ENCODE data around the gene STC2.
A peak's percentile ranks its signal among the peaks of the same experiment; 100 is the strongest.
"Not testable (repeated sequence)": the region's sequence is repeated elsewhere in the genome, so short reads cannot be mapped to it uniquely, and the experiment has no call there.

STC2 gene

DNA sequence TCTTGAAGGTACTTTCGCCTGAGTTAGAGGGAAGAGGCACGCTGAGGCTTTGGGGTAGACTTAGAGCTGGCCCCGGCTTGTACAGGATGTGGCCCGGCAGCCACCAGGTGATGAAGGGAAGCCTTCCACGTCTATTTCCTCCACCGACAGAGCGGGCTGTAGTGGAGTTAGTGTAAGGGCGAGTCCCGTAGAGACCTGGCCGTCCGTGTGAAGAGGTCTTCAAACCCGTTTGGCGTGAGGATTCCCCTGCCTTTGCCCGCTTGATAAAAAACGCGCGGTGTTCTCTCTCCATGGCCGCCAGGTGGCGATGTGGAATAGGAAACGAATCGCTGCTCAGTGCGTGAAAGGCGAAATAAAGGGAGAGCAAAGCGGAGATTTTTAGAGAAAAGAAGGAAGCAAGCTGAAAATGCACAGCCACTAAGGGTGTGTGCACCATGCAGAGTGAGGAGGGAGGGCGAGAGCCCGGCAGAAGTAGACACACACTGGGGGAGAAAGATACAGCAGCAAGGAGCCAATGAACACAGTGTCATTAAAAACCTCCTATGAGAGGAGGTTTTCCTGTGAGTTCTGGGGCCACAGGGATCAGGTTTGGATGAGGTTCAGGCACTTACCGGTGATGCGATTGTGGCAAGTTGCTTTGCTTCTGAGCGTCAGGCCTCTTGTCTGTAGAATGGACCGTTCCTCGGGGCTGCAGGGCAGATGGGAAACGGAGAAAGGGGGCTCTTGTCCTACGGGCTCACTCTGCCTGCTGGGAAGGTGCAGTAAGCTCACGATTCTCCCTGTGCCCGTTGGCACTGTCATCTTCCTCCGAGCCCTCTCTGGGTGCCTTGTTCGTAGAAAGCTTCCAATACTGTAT, 34.2 kb downstream of the STC2 start:
- DNase-seq, result peak; percentile 64

DNA sequence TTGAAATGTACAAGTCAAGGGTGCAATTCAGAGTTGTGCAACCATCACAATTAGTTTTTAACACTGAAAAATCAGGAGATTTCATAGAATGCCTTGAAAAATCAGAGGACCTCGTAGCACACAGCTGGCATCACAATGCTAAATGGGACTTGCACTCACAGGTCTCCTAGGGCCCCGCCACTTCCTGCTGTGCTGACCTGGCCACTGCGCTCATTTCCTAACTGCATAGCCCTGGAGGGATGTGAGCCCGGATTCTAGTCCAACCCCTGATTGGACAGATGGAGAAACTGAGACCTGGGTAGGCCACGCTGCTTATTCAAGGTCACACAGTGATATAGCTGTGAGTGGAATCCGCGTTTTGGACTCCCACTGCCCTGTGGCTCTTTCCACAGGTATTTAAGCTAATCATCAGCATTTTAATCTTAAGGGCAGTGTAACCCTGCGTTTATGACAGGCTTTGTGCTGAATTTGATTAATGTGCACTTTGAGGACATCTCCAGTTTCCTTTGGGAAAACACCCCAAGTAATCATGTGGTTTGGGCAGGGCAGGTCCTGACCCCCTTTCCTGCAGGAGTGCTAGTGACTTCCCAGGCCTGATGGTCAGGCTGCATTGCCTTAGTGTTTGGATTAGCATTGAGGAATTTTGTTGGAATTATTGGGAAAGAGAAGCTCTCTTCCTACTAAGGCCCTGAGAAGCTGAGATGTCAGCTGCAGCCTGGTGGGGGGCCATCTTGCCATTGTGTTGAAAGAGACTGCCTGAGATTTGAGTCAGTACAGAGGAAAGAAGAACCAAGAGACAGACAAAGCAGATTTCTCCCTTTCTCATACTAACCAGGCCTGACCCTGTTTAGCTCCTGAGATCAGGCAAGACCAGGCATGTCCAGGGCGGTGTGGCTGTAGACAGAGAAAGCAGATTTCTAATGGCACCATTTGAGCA, 36.2 kb downstream of the STC2 start:
- DNase-seq, result no peak

DNA sequence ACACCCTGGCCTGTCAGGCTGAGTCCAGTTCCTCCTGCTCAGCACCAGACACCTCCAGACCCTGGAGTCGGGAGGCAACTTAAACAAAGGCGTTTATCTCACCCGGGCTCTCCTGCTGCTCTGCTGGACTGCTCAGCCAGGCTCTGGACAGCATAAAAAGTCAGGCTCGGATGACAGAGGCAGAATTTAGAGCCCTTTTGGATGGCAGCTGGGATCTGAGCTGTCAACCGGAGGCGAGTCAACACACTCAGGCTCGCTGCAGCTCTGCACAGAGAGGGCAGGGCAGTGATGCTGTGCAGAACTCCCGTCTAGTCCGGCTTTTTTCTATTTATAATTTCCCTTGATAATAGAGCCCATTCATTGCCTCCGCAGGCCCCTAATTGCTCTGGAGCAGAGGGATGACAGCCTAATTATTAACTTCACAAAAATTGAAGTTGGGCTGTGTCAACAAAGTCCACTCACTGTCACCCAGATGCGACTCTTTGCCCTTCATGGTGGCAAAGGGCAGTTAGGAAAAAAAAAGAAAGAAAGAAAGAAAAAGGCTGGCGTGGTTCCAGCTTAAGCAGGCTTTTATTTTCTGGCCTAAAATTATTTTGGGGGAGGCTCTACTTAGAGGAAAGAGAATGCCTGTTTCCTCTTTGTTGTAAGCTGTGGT, 37.6 kb downstream of the STC2 start:
- DNase-seq, result no peak

GRCh38 chr5:173289372-173289771, 38.8 kb downstream of the STC2 start:
- DNase-seq, result no peak

DNA sequence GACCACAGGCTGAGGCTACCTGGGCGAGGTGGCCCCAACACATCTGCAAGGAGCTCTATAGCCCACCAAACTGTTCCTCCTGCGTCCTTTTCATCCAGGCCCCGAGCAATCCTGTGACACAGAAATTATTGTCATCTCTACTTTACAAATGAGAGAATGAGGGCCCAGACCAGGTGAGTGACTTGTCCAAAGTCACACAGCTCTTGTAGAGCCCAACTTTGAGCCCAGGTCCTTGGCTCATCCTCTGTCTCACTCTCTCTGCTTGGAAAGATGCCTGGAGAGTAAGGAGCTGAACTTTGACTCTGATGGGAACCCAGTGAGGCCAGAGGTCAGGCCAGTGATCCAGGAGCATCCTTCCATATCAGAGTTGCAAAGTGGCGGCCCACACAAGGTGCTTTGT, 39.6 kb downstream of the STC2 start:
- DNase-seq, result no peak

DNA sequence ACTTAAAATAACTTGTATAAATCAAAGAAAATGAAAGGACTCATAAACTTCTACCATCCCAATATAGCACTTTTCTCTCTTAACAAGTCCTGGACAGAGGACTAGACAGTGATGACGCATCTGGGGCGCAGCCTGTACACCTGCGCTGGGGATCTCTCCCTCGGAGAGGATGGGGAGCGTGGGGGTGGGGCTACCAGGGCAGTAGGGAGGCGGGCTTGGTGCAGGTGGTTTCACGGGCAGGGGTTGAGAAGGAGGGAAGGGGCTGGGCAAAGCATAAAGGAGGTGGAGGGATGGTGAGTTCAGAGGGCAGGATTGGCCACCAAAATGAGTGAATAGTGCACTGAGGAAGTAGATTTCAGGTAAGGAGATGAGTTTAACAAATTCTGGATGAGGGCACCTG, 41.1 kb downstream of the STC2 start:
- no peak for DNase-seq

DNA sequence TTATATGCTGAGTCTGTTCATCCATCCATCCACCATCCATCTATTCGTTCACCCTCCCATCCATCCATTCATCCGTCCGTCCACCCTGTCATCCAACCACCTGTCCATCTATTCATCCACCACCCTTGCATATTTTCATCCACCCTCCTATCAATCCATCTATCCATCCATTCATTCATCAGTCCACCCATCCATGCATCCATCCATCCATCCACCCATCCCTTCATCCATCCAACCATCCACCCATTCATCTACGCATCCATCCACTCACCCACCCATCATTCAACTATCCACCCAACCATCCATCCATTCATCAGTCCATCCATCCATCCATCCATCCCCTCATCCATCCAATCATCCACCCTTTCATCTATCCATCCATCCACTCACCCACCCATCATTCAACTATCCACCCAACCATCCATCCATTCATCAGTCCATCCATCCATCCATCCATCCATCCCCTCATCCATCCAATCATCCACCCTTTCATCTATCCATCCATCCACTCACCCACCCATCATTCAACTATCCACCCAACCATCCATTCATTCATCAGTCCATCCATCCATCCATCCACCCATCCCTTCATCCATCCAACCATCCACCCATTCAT, 43.8 kb downstream of the STC2 start:
- not testable (repeated sequence) for DNase-seq

DNA sequence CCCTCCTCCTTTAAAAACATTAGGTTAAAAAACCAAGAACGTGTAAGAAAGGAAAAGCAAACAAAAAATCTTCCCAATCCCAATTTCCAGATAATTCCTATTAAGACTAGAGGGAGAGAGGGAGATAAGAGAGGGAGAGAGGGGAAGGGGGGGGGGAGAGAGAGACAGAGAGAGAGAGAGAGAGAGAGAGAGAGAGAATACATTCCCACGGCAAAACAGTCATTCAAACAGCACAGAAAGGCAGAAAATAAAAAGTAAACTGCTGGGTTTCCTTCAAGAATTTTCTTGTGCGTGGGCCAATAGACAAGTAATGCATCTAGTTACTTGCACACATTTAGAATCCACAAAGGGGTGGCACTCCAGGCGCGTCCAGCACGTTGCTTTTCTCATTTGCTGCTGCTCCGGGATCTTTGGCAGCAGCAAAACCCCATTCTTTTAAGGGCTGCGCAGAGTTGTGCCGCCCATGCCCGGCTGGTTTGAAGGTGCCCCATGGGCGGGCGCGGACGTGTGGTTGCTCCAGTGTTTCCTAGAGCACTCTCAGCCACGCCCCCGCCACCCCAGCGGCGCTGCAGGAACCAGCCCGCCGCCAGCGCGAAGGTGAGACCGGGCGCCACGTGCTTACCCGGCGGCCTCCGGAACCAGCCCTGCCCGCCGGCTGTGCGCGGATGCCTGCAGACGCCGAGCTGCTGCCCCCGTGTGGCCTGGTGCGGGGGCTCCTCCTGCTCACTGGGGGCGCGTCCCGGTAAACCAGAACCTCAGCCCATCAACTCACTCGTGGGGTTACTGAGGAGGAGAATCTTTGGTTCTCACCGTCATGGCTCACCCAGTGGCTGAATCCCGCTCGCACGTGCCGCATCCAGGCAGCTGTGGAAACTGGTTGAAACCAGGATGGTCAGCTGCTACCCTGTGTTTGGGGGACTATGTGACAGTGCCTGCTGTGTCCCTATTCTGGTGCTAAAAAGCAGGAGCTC, 44.6 kb downstream of the STC2 start:
- peak; percentile 54 for DNase-seq

- no peak for DNase-seq
Measured at GRCh38 chr5:173282916-173283315, 45.3 kb downstream of the STC2 start.

- DNase-seq, result no peak
Measured at GRCh38 chr5:173281910-173282309, 46.3 kb downstream of the STC2 start.

- DNase-seq, result no peak
Measured at GRCh38 chr5:173279166-173279565, 49.0 kb downstream of the STC2 start.

DNA sequence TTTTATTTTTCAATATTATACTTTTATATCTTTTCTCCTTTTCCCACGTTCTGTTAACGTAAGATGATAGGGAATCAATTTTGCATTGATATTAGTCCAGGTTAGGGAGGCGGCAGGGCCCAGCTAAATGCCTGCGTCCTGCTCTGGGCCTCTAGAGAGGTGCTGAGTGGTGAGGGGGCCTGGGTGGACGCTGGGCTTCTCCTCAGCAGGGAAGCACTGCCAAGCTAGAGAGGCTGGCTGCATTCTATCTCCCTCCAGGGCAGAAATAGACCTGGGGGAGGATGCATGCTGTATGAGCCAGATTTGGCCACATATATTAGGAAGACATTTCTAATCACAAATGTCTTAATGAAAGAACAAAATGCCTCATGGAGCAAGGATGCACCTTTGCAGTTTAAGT, 49.6 kb downstream of the STC2 start:
- no peak for DNase-seq

GRCh38 chr5:173278172-173278571, 50.0 kb downstream of the STC2 start:
- DNase-seq, result no peak

GRCh38 chr5:173274771-173275170, 53.4 kb downstream of the STC2 start:
- DNase-seq, result no peak

GRCh38 chr5:173271419-173271818, 56.8 kb downstream of the STC2 start:
- peak; percentile 93 for DNase-seq

DNA sequence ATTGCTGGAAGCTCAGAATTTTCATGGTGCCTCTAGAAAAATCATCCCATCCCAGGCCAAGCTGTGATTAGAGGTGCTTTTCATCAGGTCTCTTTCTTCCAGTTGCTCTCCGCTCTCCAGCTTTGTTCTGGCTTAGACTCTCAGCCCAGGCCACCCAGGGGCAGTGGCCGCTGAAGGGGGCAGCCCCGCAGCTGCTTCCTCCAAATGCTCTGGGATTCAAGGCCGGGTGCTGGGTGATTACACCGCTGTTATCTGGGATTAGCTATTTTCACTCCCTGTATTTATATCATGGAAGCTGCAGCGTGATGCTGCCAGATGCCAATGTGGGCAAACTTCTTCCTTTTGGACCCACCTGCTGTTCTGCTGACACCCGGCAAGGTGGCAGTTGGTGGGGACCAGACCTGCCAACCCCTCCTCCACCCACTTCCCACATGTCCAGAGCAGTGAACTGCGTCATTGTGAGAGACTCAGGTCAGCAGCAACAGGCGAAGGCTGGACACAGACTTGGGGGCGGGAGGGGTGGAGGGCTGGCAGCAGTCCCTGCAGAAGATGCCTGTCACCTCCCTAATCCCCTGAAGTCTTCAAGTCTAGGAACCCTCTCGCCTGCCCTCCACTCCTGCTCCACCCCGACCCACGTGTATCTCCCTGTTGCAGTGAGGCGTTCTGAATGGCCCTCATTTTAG, 59.3 kb downstream of the STC2 start:
- no peak for DNase-seq

GRCh38 chr5:173265433-173265832, 62.8 kb downstream of the STC2 start:
- no peak for DNase-seq
